Spleen (tissue), 7 donors: ENCODE results near the gene BTBD16.

Source experiments
- CTCF ChIP-seq, 11 experiments: fragments of 200-600 bp in 7 of 11; fragments of 450-650 bp in 4 of 11; sonication (generic) in 4 of 11; IDR thresholded peaks in 8 of 11; conservative IDR thresholded peaks in 3 of 11; 1 replicate in 7 of 11; 2 replicates in 4 of 11; pipeline versions ENCODE4 v1.4.0 to v1.8.0; 2016 to 2021; ENCODE audit warnings: antibody characterized with exemption in 11 of 11, inconsistent platforms in 4 of 11, mild to moderate bottlenecking in 1 of 11
- POLR2A ChIP-seq, 3 donors: fragments of 450-650 bp; IDR thresholded peaks; one replicate each; pipeline ENCODE4 v1.5.1; 2017; ENCODE audit warnings: antibody characterized with exemption in 3 of 3, mild to moderate bottlenecking in 1 of 3
- donor health status: DM: no; HTN: no; CAD: no; lungs with moderate emphysema.
- donor health status: DM: no; HTN: no; CAD: no.
- donor health status: DM: no; HTN: no; CAD: no.

- TF ChIP-seq POLR2A (IDR thresholded peaks at IDR 0.05): no peak
- no peak for TF ChIP-seq CTCF (IDR thresholded peaks at IDR 0.05 in 8 of 11, conservative IDR thresholded peaks at IDR 0.05 in 3 of 11)
Observed at GRCh38 chr10:122245897-122246296, 25.2 kb upstream of the BTBD16 start.
